Psoas muscle (tissue), 8 donors: ENCODE results near the gene AKAP9. TPM values are rescaled to one million over a fixed set of nuclear protein-coding genes. Genes with fewer than 3 reads are reported as not detected.

Experiments
- ATAC-seq, 4 donors: fragments of 200-7000 bp; cut with Tn5 transposase; one replicate each; pipeline ENCODE4 v1.9.1; 2020; ENCODE audit warnings: moderate library complexity in 3 of 4, mild to moderate bottlenecking in 2 of 4
- DNase-seq, 2 donors: peaks; one replicate each; pipeline ENCODE4 v3.0.0-alpha.2; 2020
- H3K27ac ChIP-seq: fragments of 200-600 bp; one replicate; pipeline ENCODE4 v1.8.0; 2022
- H3K27me3 ChIP-seq, 3 donors: fragments of 200-600 bp in 1 of 3; one replicate each; pipeline versions ENCODE4 v1.6.1 to v1.8.0; 2013 to 2022; ENCODE audit warnings: low read length in 2 of 3, mild to moderate bottlenecking in 2 of 3, moderate library complexity in 1 of 3; ENCODE audit not compliant: insufficient read depth in 3 of 3
- H3K36me3 ChIP-seq, 2 donors: fragments of 200-600 bp in 1 of 2; one replicate each; pipeline versions ENCODE4 v1.6.1 to v1.8.0; 2013 to 2022; ENCODE audit warnings: low read depth in 1 of 2, mild to moderate bottlenecking in 1 of 2, moderate library complexity in 1 of 2; ENCODE audit not compliant: insufficient read depth in 1 of 2
- H3K4me1 ChIP-seq: fragments of 200-600 bp; one replicate; pipeline ENCODE4 v1.8.0; 2022
- H3K4me3 ChIP-seq: fragments of 200-600 bp; one replicate; pipeline ENCODE4 v1.8.0; 2022; ENCODE audit warnings: mild to moderate bottlenecking
- H3K9me3 ChIP-seq: fragments of 200-600 bp; one replicate; pipeline ENCODE4 v1.8.0; 2022
- WGBS, 3 donors: extraction: QIAGEN DNeasy Blood & Tissue Kit; methylation state at CpG; one replicate each; pipeline versions ENCODE4 v1.1.6 to v1.1.7; 2013; 5-methylcytosine and 5-hydroxymethylcytosine counted together
- intact Hi-C, 2 donors: fragments of 100-400 bp; cut with DNase I; formaldehyde crosslinking; loops; one replicate each; pipeline versions ENCODE4 v1.11.0 to v1.14.2; 2022
- polyA plus RNA-seq, 3 donors: library from polyadenylated mRNA; stranded (reverse); fragments of 200-250 nt; gene quantifications; one replicate each; pipeline ENCODE4 v1.2.3, GENCODE V29; 2013
- total RNA-seq, 4 donors: library from RNA; stranded (reverse); fragmentation: NEBNext Ultra II Directional in 2 of 4; extraction: Animal tissue kit (Norgen Biotek cat#: 25700) in 2 of 4; gene quantifications; one replicate each; pipeline versions ENCODE4 v1.2.1 to v1.2.4, GENCODE V29; 2021 to 2023
- TF ChIP-seq, protein P1 (sequence below): fragments of 200-600 bp; IDR thresholded peaks from one replicate; pipeline ENCODE4 v1.8.0; 2022; ENCODE audit warnings: antibody characterized with exemption
- donor health status: healthy with polysubstance abuse.
- donor health status: DM: no; HTN: no; CAD: no; lungs with moderate emphysema.
- donor health status: Bipolar disorder and iron deficiency.
- donor health status: healthy.
- donor health status: DM: yes; HTN: yes; CAD: no.
- donor health status: DM: no; HTN: no; CAD: no.
- donor health status: DM: no; HTN: no; CAD: no.
- donor health status: DM: yes; HTN: yes; CAD: no.

The AKAP9 gene
- total and polyA plus RNA-seq, 7 donors: 6.0 to 44.4 (median 24.6) TPM

DNA sequence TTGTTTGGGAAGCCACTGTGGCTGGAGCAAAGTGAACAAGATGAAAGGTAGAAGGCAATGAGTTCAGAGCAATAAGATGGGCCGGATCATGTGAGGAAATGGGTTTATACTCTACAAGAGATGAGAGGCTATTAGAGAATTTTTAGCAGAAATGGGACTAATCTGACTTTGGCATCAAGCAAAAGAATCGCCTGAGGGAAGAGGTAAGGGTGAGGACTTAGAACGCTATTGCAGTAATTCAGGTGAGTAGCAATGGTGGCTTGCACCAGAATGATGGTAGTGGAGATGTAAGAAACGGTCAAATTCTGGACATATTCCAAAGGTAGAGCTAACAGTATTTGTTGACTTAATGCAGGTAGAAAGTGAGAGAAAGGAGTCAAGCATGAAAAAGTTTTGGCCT lies 29.5 kb upstream of the AKAP9 start:
- H3K36me3 ChIP-seq: no peaks in the 10 kb centered on the region
- no peak for ATAC-seq
- no peak for DNase-seq
- H3K27me3 ChIP-seq: no peaks in the 10 kb centered on the region
- no peak overlapping the region for H3K27ac ChIP-seq
- no peak overlapping the region for H3K4me3 ChIP-seq
- TF ChIP-seq, protein P1, sequence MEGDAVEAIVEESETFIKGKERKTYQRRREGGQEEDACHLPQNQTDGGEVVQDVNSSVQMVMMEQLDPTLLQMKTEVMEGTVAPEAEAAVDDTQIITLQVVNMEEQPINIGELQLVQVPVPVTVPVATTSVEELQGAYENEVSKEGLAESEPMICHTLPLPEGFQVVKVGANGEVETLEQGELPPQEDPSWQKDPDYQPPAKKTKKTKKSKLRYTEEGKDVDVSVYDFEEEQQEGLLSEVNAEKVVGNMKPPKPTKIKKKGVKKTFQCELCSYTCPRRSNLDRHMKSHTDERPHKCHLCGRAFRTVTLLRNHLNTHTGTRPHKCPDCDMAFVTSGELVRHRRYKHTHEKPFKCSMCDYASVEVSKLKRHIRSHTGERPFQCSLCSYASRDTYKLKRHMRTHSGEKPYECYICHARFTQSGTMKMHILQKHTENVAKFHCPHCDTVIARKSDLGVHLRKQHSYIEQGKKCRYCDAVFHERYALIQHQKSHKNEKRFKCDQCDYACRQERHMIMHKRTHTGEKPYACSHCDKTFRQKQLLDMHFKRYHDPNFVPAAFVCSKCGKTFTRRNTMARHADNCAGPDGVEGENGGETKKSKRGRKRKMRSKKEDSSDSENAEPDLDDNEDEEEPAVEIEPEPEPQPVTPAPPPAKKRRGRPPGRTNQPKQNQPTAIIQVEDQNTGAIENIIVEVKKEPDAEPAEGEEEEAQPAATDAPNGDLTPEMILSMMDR: no peak
- H3K9me3 ChIP-seq: no peaks in the 10 kb centered on the region
- intact Hi-C loops: no loop called here
- no peaks in the 10 kb centered on the region for H3K4me1 ChIP-seq
- 90 to 93% (median 90%) methylated on average over 4 of the region's 4 CpGs for WGBS, 3 donors

GRCh38 chr7:91912494-91912893 lies 28.2 kb upstream of the AKAP9 start:
- H3K27ac ChIP-seq: no peak overlapping the region
- DNase-seq (no peak), ATAC-seq (no peak)
- TF ChIP-seq, protein P1: no peak
- no peaks in the 10 kb centered on the region for H3K27me3 ChIP-seq
- no peaks in the 10 kb centered on the region for H3K9me3 ChIP-seq
- intact Hi-C loops: no loop called here
- no peaks in the 10 kb centered on the region for H3K36me3 ChIP-seq
- H3K4me1 ChIP-seq: no peaks in the 10 kb centered on the region
- H3K4me3 ChIP-seq: no peak overlapping the region

- H3K27me3 ChIP-seq: no peaks in the 10 kb centered on the region
- no peak overlapping the region for H3K4me3 ChIP-seq
- TF ChIP-seq, protein P1: no peak
- no peaks in the 10 kb centered on the region for H3K36me3 ChIP-seq
- no peak overlapping the region for H3K27ac ChIP-seq
- ATAC-seq: no peak
- intact Hi-C loops: no loop called here
- H3K9me3 ChIP-seq: no peaks in the 10 kb centered on the region
- no peaks in the 10 kb centered on the region for H3K4me1 ChIP-seq
- no peak for DNase-seq
- WGBS, 3 donors: 89 to 96% (median 90%) methylated on average over 2 of the region's 2 CpGs
Measured at GRCh38 chr7:91913612-91914011, 27.1 kb upstream of the AKAP9 start.

DNA sequence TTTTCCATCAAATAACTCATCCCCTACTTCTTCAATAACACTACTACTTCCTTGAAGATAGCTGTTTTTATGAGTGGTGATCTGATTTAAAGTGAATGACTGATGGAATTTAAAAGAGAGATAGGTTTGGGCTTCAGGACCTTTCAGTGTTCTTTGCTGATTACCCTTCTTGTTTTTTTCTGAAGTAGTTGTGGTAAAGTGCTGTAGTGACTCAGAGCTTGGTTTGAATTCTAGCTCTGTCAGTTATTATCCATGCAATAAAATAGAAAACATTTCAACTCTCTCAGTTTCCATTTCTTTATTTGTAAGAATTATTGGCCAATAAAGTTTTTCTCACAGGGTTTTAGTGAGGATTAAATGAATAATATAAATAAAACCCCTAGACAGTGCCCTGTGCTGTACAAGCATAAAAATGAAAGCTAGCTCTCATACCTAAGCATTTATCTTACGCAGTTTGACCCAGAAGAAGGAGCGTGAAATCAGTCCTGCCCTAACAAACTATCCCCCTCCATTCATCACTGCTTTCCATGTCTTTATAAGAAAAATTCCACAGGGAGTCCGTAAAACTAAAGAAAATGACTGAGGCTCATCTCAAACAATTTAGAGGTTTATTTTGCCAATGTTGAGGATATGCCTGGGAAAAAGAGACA lies 25.1 kb upstream of the AKAP9 start:
- WGBS, 3 donors: 59 to 70% (median 61%) methylated on average over 3 of the region's 3 CpGs
- ATAC-seq (no peak), DNase-seq (no peak)
- TF ChIP-seq, protein P1: no peak
- intact Hi-C loops: no loop called here
- Histone ChIP-seq H3K4me1 (no peaks in the 10 kb centered on the region), H3K27ac (no peak overlapping the region), H3K36me3 (no peaks in the 10 kb centered on the region), H3K9me3 (no peaks in the 10 kb centered on the region), H3K4me3 (no peak overlapping the region), H3K27me3 (no peaks in the 10 kb centered on the region)

DNA sequence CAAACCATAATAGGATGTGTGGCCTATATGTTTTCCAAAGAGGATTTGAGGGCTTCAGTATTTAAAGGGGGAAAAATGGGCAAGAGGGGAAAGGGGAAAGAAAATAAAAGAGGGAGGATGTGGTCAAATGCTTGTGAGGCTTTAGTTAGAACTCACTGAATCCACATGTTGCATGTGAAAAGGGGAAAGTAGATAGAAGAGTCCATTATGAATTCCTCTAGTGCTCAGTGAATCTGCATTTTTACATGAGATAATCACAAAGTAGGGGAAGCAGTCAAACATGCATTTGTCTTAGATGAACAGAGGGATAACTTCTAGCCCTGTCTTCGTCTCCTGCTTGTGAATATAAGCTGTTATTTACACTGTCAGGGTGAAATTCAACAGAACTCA lies 24.6 kb upstream of the AKAP9 start:
- no peaks in the 10 kb centered on the region for H3K4me1 ChIP-seq
- H3K27ac ChIP-seq: no peak overlapping the region
- H3K4me3 ChIP-seq: no peak overlapping the region
- 69 to 80% (median 78%) methylated on average over 1 of the region's 1 CpG for WGBS, 3 donors
- no peaks in the 10 kb centered on the region for H3K9me3 ChIP-seq
- ATAC-seq (no peak), DNase-seq (no peak)
- H3K36me3 ChIP-seq: no peaks in the 10 kb centered on the region
- H3K27me3 ChIP-seq: no peaks in the 10 kb centered on the region
- intact Hi-C loops: no loop called here
- TF ChIP-seq, protein P1: no peak
